Activated B cell treated with CpG ODN at 0.5 μM for 24 hours (primary cell): Measurements from ENCODE around the gene TMED1. TPM values are rescaled to one million over a fixed set of nuclear protein-coding genes. Genes with fewer than 3 reads are reported as not detected.

Experiments used
- ATAC-seq: fragments of 200-7000 bp; cut with Tn5 transposase; one replicate; pipeline ENCODE4 v1.10.0; 2021; ENCODE audit warnings: low read depth, mild to moderate bottlenecking, moderate library complexity
- CTCF ChIA-PET: fragments of 350-600 bp; sonication (Branson Sonifier 250); formaldehyde crosslinking; loops from one replicate; lab custom pipeline; 2021; ENCODE audit warnings: antibody characterized with exemption; lab: Charles Lee
- POLR2A ChIA-PET: fragments of 350-600 bp; sonication (Branson Sonifier 250); formaldehyde crosslinking; loops from one replicate; lab custom pipeline; 2021; ENCODE audit warnings: antibody characterized with exemption; lab: Charles Lee
- DNase-seq: peaks from one replicate; pipeline ENCODE4 v3.0.0; 2022
- H3K27ac Mint-ChIP-seq: one replicate; pipeline ENCODE4 v1.8.0; 2020; ENCODE audit warnings: mixed read lengths
- H3K27me3 Mint-ChIP-seq: one replicate; pipeline ENCODE4 v1.8.0; 2021; ENCODE audit warnings: mixed read lengths
- H3K36me3 Mint-ChIP-seq: one replicate; pipeline ENCODE4 v1.8.0; 2021; ENCODE audit warnings: low read depth, mixed read lengths
- H3K4me1 Mint-ChIP-seq: one replicate; pipeline ENCODE4 v1.8.0; 2021; ENCODE audit warnings: mixed read lengths
- H3K4me3 Mint-ChIP-seq: one replicate; pipeline ENCODE4 v1.8.0; 2020; ENCODE audit warnings: mild to moderate bottlenecking, mixed read lengths
- H3K9me3 Mint-ChIP-seq: one replicate; pipeline ENCODE4 v1.8.0; 2020; ENCODE audit warnings: mixed read lengths
- intact Hi-C: fragments of 100-400 bp; cut with micrococcal nuclease; formaldehyde crosslinking; loops from one replicate; pipeline ENCODE4 v1.15.1; 2024
- total RNA-seq: library from RNA; stranded (reverse); gene quantifications from 2 replicates; pipeline ENCODE4 v1.2.3, GENCODE V29; 2022
- TF ChIP-seq, protein P1 (sequence below): fragments of 200-600 bp; IDR thresholded peaks from one replicate; pipeline ENCODE4 v1.8.0; 2022; ENCODE audit warnings: antibody characterized with exemption, mild to moderate bottlenecking

TMED1 gene
- total RNA-seq, 1 donor from 2014 or later = 11.9 TPM

DNA sequence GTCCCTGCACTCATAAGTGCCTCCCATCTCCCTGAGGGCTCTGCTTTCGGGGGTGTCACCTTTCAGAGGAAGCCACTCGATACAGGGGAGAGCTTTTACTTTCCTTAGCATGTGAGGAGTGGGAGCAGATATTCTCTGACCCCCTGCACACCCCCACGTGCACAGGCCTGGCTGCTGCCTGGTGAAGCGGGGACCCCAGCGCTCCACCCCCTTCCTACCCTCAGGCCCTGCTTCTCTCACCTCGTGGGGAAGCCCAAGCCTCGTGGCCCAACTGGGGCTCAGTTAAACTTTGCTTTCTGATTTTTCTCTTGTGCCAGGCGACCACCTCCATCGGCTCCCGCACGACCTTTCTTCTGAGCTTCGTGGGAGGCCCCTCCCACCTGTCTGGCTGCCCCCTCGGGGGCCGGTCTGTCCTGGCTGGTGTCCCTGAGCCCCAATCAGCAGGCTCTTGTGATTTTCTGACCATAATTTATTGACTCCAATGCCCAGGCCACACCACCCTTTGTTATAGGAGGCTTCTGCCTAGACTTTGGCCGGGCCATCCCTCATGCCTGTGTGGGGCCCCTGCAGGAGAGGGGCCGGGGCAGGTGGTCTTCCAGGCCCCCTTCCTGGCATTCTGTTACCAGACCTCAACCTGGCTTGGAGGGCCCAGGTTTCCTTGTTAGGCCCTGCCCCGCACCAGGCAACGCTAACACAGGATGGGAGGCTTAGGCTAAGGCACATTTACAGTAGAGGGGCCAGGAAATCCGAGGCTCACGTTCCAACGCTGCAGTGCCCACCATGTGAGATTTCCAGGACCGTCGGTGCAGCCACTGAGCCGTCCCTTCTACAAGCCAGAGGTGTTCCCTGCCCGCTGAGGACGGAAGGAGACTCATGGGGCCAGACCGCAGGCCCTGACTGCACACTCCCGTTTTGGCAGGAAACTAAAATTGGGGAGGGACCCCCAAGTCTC, 3.7 kb downstream of the TMED1 start:
- intact Hi-C loops = no loop called here
- H3K9me3 Mint-ChIP-seq = peaks cover 8% of the 10 kb centered on the region
- no peak for DNase-seq
- peaks cover 54% of the 10 kb centered on the region for H3K36me3 Mint-ChIP-seq
- H3K4me1 Mint-ChIP-seq = peaks cover 18% of the 10 kb centered on the region
- CTCF ChIA-PET = interaction anchor here (1.5 kb wide), 1 partner anchor 14 kb away, joined by 4 read pairs; no protein-coding TSS in a partner anchor
- POLR2A ChIA-PET = no interaction called here
- no peak overlapping the region for H3K4me3 Mint-ChIP-seq
- ATAC-seq = no peak
- H3K27ac Mint-ChIP-seq = no peak overlapping the region
- TF ChIP-seq, protein P1, sequence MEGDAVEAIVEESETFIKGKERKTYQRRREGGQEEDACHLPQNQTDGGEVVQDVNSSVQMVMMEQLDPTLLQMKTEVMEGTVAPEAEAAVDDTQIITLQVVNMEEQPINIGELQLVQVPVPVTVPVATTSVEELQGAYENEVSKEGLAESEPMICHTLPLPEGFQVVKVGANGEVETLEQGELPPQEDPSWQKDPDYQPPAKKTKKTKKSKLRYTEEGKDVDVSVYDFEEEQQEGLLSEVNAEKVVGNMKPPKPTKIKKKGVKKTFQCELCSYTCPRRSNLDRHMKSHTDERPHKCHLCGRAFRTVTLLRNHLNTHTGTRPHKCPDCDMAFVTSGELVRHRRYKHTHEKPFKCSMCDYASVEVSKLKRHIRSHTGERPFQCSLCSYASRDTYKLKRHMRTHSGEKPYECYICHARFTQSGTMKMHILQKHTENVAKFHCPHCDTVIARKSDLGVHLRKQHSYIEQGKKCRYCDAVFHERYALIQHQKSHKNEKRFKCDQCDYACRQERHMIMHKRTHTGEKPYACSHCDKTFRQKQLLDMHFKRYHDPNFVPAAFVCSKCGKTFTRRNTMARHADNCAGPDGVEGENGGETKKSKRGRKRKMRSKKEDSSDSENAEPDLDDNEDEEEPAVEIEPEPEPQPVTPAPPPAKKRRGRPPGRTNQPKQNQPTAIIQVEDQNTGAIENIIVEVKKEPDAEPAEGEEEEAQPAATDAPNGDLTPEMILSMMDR = no peak
- H3K27me3 Mint-ChIP-seq = no peaks in the 10 kb centered on the region

DNA sequence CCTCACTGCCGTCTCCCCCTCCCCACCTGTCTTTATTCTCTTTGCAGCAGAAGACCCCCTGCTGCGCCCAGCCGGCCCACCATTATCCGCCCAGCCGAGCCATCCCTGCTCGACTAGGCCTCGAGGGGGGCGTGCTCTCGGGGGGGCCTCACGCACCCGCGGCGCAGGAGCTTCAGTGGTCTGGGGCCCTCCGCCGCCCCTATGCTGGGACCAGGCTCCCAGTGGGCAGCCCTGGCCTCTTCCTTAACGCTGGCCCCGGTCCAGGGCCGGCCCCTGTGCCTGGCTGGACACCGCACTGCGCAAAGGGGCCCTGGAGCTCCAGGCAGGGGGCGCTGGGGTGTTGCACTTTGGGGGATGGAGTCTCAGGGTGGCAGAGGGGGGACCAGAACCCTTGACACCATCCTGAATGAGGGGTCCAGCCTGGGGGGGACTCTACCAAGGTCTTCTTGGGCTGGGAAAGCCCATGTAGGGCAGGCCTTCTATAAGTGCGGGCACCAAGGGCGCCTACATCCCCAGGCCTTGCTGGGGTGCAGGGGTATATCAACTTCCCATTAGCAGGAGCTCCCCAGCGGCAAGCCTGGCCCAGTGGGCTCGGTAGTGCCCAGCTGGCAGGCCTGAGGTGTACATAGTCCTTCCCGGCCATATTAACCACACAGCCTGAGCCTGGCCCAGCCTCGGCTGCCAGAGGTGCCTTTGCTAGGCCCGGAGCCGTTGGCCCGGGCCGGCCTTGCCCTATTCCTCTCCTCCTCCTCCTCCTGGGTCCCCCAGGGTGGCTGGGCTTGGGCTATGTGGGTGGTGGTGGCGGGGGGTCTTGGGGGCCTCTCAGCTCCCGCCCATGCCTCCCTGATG, 4.9 kb downstream of the TMED1 start:
- no peak overlapping the region for H3K27ac Mint-ChIP-seq
- no peaks in the 10 kb centered on the region for H3K9me3 Mint-ChIP-seq
- DNase-seq = no peak
- ChIA-PET POLR2A (interaction anchor here (2.8 kb wide), 1 partner anchor 114 kb away, joined by 9 read pairs; the partner anchor contains the start of gene DNM2), CTCF (interaction anchor here (1.5 kb wide), 1 partner anchor 13 kb away, joined by 4 read pairs; no protein-coding TSS in a partner anchor)
- ATAC-seq = no peak
- H3K36me3 Mint-ChIP-seq = peaks cover 59% of the 10 kb centered on the region
- no peaks in the 10 kb centered on the region for H3K27me3 Mint-ChIP-seq
- intact Hi-C loops = no loop called here
- no peak overlapping the region for H3K4me3 Mint-ChIP-seq
- TF ChIP-seq, protein P1 = no peak
- peaks cover 7% of the 10 kb centered on the region for H3K4me1 Mint-ChIP-seq

DNA sequence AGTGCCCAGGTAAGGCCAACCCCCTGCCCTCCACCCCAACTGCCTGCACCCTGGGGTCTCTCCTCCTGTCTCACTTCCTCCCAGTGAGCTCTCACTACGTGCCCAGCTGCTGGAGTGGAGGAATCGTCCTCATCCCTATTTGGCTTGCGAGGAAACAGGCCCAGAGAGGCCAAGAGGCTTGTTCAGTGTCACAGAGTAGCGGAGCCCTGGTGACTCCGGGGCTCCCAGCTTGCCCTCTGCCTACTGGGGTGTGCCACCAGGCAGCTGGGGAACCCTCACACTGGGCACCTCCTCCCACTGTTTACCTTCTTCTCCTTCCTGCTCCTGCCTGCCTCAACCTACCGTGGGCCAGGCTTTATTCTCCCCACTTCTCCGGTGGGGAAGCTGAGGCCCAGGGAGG, 5.6 kb downstream of the TMED1 start:
- Mint-ChIP-seq H3K4me3 (no peak overlapping the region), H3K4me1 (peaks cover 1% of the 10 kb centered on the region), H3K9me3 (no peaks in the 10 kb centered on the region), H3K27ac (no peak overlapping the region), H3K27me3 (no peaks in the 10 kb centered on the region), H3K36me3 (peaks cover 59% of the 10 kb centered on the region)
- DNase-seq (no peak), ATAC-seq (no peak)
- intact Hi-C loops = no loop called here
- TF ChIP-seq, protein P1 = no peak
- CTCF ChIA-PET = interaction anchor here (1.2 kb wide), 1 partner anchor 114 kb away, joined by 3 read pairs; no protein-coding TSS in a partner anchor
- POLR2A ChIA-PET = interaction anchor here (2.8 kb wide), 1 partner anchor 113 kb away, joined by 9 read pairs; the partner anchor contains the start of gene DNM2

DNA sequence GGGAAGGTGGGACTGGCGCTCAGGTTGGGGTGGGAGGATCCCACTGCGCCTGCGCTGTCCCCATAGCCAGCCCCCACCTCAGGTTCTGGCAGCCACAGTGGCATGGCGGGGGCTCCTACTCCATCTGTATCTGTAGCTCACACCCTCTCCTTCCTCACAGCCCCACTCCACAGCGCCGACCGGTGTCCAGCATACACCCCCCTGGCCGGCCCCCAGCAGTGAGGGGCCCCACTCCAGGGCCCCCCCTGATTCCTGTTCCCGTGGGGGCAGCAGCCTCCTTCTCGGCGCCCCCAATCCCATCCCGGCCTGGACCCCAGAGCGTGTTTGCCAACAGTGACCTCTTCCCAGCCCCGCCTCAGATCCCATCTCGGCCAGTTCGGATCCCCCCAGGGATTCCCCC, 6.0 kb downstream of the TMED1 start:
- TF ChIP-seq, protein P1 = no peak
- no peaks in the 10 kb centered on the region for H3K4me1 Mint-ChIP-seq
- intact Hi-C loops = no loop called here
- no peak overlapping the region for H3K4me3 Mint-ChIP-seq
- no peak overlapping the region for H3K27ac Mint-ChIP-seq
- no peak for DNase-seq
- H3K9me3 Mint-ChIP-seq = no peaks in the 10 kb centered on the region
- no peak for ATAC-seq
- peaks cover 63% of the 10 kb centered on the region for H3K36me3 Mint-ChIP-seq
- no peaks in the 10 kb centered on the region for H3K27me3 Mint-ChIP-seq
- CTCF ChIA-PET = interaction anchor here (1.2 kb wide), 1 partner anchor 113 kb away, joined by 3 read pairs; no protein-coding TSS in a partner anchor
- POLR2A ChIA-PET = interaction anchor here (2.8 kb wide), 1 partner anchor 112 kb away, joined by 9 read pairs; the partner anchor contains the start of gene DNM2
